K562 (cell line): ENCODE results near the gene PLEKHA8. TPM values are rescaled to one million over a fixed set of nuclear protein-coding genes. Genes with fewer than 3 reads are reported as not detected.

Source experiments
- ATAC-seq: fragments of 200-7000 bp; cut with Tn5 transposase; 3 replicates; pipeline ENCODE4 v1.9.1; 2020; ENCODE audit warnings: moderate library complexity
- BruUV-seq: library from RNA; stranded (reverse); fragments of 400-500 nt; replicated peaks from 2 replicates; lab custom pipeline; 2021; lab: Mats Ljungman, UMichigan
- CTCF ChIA-PET: fragments of 300-600 bp; formaldehyde crosslinking; extraction: SDS; loops from one replicate; lab custom pipeline; 2021; ENCODE audit warnings: low intra/inter-chr PET ratio; lab: Yijun Ruan, JAX
- POLR2A ChIA-PET: fragments of 300-600, 350-650 bp; sonication (Branson Sonifier 250); formaldehyde crosslinking; extraction: SDS; loops from one replicate; lab custom pipeline; 2021; ENCODE audit warnings: antibody characterized with exemption, inconsistent platforms; lab: Yijun Ruan, JAX
- DNase-seq, 4 experiments: peaks; one replicate each; pipeline versions ENCODE4 v3.0.0 to v3.0.0-alpha.2; 2011 to 2018; ENCODE audit warnings: low spot score in 3 of 4, mixed read lengths in 3 of 4; ENCODE audit errors: extremely low read depth in 1 of 4
- FAIRE-seq: peaks from 2 replicates; lab custom pipeline; 2011; peaks lifted over from hg19 to GRCh38; lab: Jason Lieb, UNC
- H2AFZ ChIP-seq: 2 replicates; pipeline ENCODE4 v1.6.0; 2011; ENCODE audit warnings: low read depth, low read length, control low read depth, inconsistent platforms
- H3K27ac ChIP-seq: fragments of 200-600 bp; 3 replicates; pipeline ENCODE4 v1.8.0; 2011; ENCODE audit warnings: low read depth, mild to moderate bottlenecking, control low read depth, inconsistent platforms, low read length, moderate library complexity, mixed read lengths; ENCODE audit errors: extremely low read depth
- H3K27me3 ChIP-seq, 2 experiments: fragments of 300-600 bp in 1 of 2; 2 replicates in 1 of 2; 3 replicates in 1 of 2; pipeline versions ENCODE4 v1.6.0 to v1.8.0; 2011; ENCODE audit warnings: inconsistent platforms in 2 of 2, low read length in 2 of 2, mild to moderate bottlenecking in 1 of 2, mixed read lengths in 1 of 2, moderate library complexity in 1 of 2; ENCODE audit not compliant: control insufficient read depth in 2 of 2, insufficient read depth in 2 of 2
- H3K36me3 ChIP-seq: fragments of 300-600 bp; 3 replicates; pipeline ENCODE4 v1.8.0; 2011; ENCODE audit warnings: mild to moderate bottlenecking, low read length, inconsistent platforms; ENCODE audit not compliant: control insufficient read depth, insufficient read depth
- H3K4me1 ChIP-seq, 2 experiments: fragments of 200-600 bp in 1 of 2; replicated peaks in 1 of 2; 2 replicates in 1 of 2; 3 replicates in 1 of 2; pipeline versions ENCODE4 v1.5.1 to v1.8.0; 2011; ENCODE audit warnings: inconsistent platforms in 2 of 2, low read length in 2 of 2, mild to moderate bottlenecking in 1 of 2, mixed read lengths in 1 of 2, moderate library complexity in 1 of 2; ENCODE audit not compliant: control insufficient read depth in 2 of 2, insufficient read depth in 2 of 2
- H3K4me2 ChIP-seq: 2 replicates; pipeline ENCODE4 v1.6.1; 2011; ENCODE audit warnings: low read length, control low read depth, inconsistent platforms, mixed read lengths; ENCODE audit not compliant: insufficient read depth
- H3K4me3 ChIP-seq: fragments of 200-600 bp; sonication (generic), shearing (Covaris generic); 2 replicates; pipeline ENCODE4 v1.5.1; 2016; ENCODE audit warnings: control low read depth, inconsistent platforms
- H3K79me2 ChIP-seq: fragments of 200-600 bp; 3 replicates; pipeline ENCODE4 v1.8.0; 2011; ENCODE audit warnings: low read length, inconsistent platforms; ENCODE audit not compliant: control insufficient read depth, insufficient read depth
- H3K9ac ChIP-seq, 2 experiments: 2 replicates each; pipeline versions ENCODE4 v1.6.0 to v1.6.1; 2011; ENCODE audit warnings: low read depth in 2 of 2, low read length in 2 of 2, control low read depth in 1 of 2, inconsistent platforms in 1 of 2, mild to moderate bottlenecking in 1 of 2, mixed read lengths in 1 of 2; ENCODE audit not compliant: insufficient read depth in 1 of 2
- H3K9me1 ChIP-seq: one replicate; pipeline ENCODE4 v1.6.0; 2011; ENCODE audit warnings: inconsistent platforms, mild to moderate bottlenecking, low read length, moderate library complexity; ENCODE audit not compliant: control insufficient read depth, insufficient read depth
- H3K9me3 ChIP-seq: replicated peaks from 2 replicates; pipeline ENCODE4 v1.5.1; 2011; ENCODE audit warnings: low read depth, low read length, inconsistent platforms; ENCODE audit not compliant: control insufficient read depth, insufficient read depth
- H4K20me1 ChIP-seq: replicated peaks from 2 replicates; pipeline ENCODE4 v1.6.1; 2011; ENCODE audit warnings: low read length, inconsistent platforms, mixed read lengths; ENCODE audit not compliant: control insufficient read depth, insufficient read depth
- CBFA2T3 ChIP-seq: fragments of 450-650 bp; IDR thresholded peaks from 2 replicates; pipeline ENCODE4 v1.6.1; 2017
- COPS2 ChIP-seq: fragments of 450-650 bp; conservative IDR thresholded peaks from 2 replicates; pipeline ENCODE4 v1.6.1; 2016; ENCODE audit warnings: mild to moderate bottlenecking, moderate library complexity
- GATAD2B ChIP-seq: fragments of 450-650 bp; IDR thresholded peaks from 2 replicates; pipeline ENCODE4 v1.6.1; 2017; ENCODE audit warnings: mild to moderate bottlenecking, borderline replicate concordance
- HDGF ChIP-seq: fragments of 450-650 bp; IDR thresholded peaks from 2 replicates; pipeline ENCODE4 v1.6.1; 2016
- NR2C1 ChIP-seq, 2 experiments: fragments of 450-650 bp; IDR thresholded peaks; 2 replicates each; pipeline ENCODE4 v1.6.1; 2017; ENCODE audit warnings: mild to moderate bottlenecking in 2 of 2, antibody characterized with exemption in 1 of 2, inconsistent platforms in 1 of 2, missing compliant biosample characterization in 1 of 2, missing genetic modification characterization in 1 of 2
- POLR3A ChIP-seq: IDR thresholded peaks from 2 replicates; pipeline ENCODE4 v1.6.1; 2011; ENCODE audit warnings: borderline replicate concordance, mild to moderate bottlenecking, moderate library complexity; ENCODE audit not compliant: insufficient read length, insufficient read depth; ENCODE audit errors: extremely low read depth
- SETDB1 ChIP-seq: IDR thresholded peaks from one replicate; pipeline ENCODE4 v1.6.1; 2012; ENCODE audit warnings: low read length, control low read depth, inconsistent platforms
- SMAD1 ChIP-seq: fragments of 150-350 bp; IDR thresholded peaks from 2 replicates; pipeline ENCODE4 v1.6.1; 2014; ENCODE audit warnings: low read length, low read depth; ENCODE audit not compliant: partially characterized antibody
- SMARCA4 ChIP-seq: fragments of 450-650 bp; IDR thresholded peaks from 2 replicates; pipeline ENCODE4 v1.6.1; 2016
- ZNF165 ChIP-seq: fragments of 250-450 bp; sonication (Bioruptor Pico); IDR thresholded peaks from 2 replicates; pipeline ENCODE4 v1.4.0; 2020; ENCODE audit warnings: borderline replicate concordance
- in situ Hi-C: fragments of 300-500 bp; cut with MboI; formaldehyde crosslinking; loops from 4 replicates; pipeline ENCODE4 v1.15.0; 2018; ENCODE audit warnings: inconsistent platforms, mixed read lengths
- intact Hi-C: fragments of 100-400 bp; cut with micrococcal nuclease; formaldehyde crosslinking; loops from 2 replicates; pipeline ENCODE4 v1.14.2; 2022
- polyA plus RNA-seq, 8 experiments: library from polyadenylated mRNA; depleted of rRNA in 4 of 8; stranded (reverse) in 5 of 8; unstranded in 3 of 8; fragments of >200 nt; fragmentation: Nextera tagmentation in 2 of 8; fragmentation: Illumina TruSeq in 1 of 8; extraction: Ambion mirVana in 2 of 8; extraction: Trizol in 1 of 8; gene quantifications; 2 replicates each; pipeline versions ENCODE4 v1.2.1 to v1.2.3, GENCODE V29; 2011 to 2014; ENCODE audit warnings: inconsistent platforms in 1 of 8, missing spikeins in 1 of 8
- total RNA-seq, 7 experiments: library from RNA; depleted of rRNA in 6 of 7; stranded (reverse); fragments of >200 nt in 6 of 7; fragmentation: Illumina TruSeq in 2 of 7; extraction: Trizol in 2 of 7; gene quantifications; 2 replicates each; pipeline versions ENCODE4 v1.2.1 to v1.2.3, GENCODE V29; 2011 to 2021; ENCODE audit warnings: low replicate concordance in 1 of 7
- TF ChIP-seq, protein P1 (sequence below): fragments of 150-350 bp; IDR thresholded peaks from 2 replicates; pipeline ENCODE4 v1.6.1; 2014; ENCODE audit warnings: low read depth, mild to moderate bottlenecking, low read length, borderline replicate concordance
- TF ChIP-seq, protein P2 (sequence below): sonication (generic); formaldehyde crosslinking; IDR thresholded peaks from 2 replicates; pipeline ENCODE4 v1.8.1; 2023; ENCODE audit warnings: mild to moderate bottlenecking, missing genetic modification reagents
- TF ChIP-seq, protein P3 (sequence below): fragments of 250-450 bp; sonication (Bioruptor Pico); IDR thresholded peaks from 2 replicates; pipeline ENCODE4 v1.4.0; 2020

Gene PLEKHA8
- total and polyA plus RNA-seq, 9 of the 15 experiments (the other 6 are each of a cell fraction or from before 2014, with no cell fraction given): 3.2 to 16.3 (median 11.8) TPM

DNA sequence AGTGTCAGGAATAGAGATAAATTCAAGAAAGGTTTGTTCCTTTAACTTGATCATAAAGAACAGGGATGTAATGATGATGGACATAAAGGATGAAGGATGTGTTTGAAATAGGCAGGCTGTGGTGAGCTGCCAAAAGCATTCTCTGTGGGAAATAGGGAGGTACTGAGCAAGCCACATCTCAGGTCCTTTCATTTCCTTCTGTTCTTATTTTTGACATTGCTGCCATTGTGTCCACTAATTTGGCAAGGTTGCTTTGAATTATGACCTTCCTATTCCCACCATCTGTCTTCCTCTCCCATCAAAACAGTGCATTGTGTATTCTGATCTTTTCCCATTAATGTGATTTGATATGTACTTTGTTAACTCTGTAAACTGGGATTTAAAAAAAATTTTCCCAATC is 48.1 kb upstream of the PLEKHA8 start:
- Histone ChIP-seq H4K20me1 (no peaks in the 10 kb centered on the region), H3K4me1 (no peaks in the 10 kb centered on the region), H3K4me3 (no peak overlapping the region), H3K36me3 (no peaks in the 10 kb centered on the region), H3K9me1 (no peaks in the 10 kb centered on the region), H3K27ac (no peak overlapping the region), H3K27me3 (peaks cover 0 to 6% of the 10 kb centered on the region in 2 experiments; a peak in 2 of 5 replicates), H3K4me2 (no peak overlapping the region), H2AFZ (no peak overlapping the region), H3K79me2 (no peaks in the 10 kb centered on the region), H3K9ac (no peak overlapping the region), H3K9me3 (no peaks in the 10 kb centered on the region)
- in situ Hi-C loops: no loop called here
- DNase-seq (no peak), FAIRE-seq (no peak), ATAC-seq (no peak)
- POLR2A ChIA-PET: no interaction called here
- CTCF ChIA-PET: no interaction called here
- BruUV-seq: no TSS peak
- intact Hi-C loops: no loop called here
- no peak for TF ChIP-seq SMAD1
- no peak for TF ChIP-seq SMARCA4
- TF ChIP-seq GATAD2B: no peak
- TF ChIP-seq NR2C1 (IDR thresholded peaks at IDR 0.05): no peak
- TF ChIP-seq NR2C1 (tag; IDR thresholded peaks at IDR 0.05): no peak
- no peak for TF ChIP-seq ZNF165 (CRISPR knock-in tag)
- TF ChIP-seq, protein P1, sequence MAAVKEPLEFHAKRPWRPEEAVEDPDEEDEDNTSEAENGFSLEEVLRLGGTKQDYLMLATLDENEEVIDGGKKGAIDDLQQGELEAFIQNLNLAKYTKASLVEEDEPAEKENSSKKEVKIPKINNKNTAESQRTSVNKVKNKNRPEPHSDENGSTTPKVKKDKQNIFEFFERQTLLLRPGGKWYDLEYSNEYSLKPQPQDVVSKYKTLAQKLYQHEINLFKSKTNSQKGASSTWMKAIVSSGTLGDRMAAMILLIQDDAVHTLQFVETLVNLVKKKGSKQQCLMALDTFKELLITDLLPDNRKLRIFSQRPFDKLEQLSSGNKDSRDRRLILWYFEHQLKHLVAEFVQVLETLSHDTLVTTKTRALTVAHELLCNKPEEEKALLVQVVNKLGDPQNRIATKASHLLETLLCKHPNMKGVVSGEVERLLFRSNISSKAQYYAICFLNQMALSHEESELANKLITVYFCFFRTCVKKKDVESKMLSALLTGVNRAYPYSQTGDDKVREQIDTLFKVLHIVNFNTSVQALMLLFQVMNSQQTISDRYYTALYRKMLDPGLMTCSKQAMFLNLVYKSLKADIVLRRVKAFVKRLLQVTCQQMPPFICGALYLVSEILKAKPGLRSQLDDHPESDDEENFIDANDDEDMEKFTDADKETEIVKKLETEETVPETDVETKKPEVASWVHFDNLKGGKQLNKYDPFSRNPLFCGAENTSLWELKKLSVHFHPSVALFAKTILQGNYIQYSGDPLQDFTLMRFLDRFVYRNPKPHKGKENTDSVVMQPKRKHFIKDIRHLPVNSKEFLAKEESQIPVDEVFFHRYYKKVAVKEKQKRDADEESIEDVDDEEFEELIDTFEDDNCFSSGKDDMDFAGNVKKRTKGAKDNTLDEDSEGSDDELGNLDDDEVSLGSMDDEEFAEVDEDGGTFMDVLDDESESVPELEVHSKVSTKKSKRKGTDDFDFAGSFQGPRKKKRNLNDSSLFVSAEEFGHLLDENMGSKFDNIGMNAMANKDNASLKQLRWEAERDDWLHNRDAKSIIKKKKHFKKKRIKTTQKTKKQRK: no peak
- TF ChIP-seq CBFA2T3: no peak
- no peak for TF ChIP-seq SETDB1
- TF ChIP-seq, protein P2, sequence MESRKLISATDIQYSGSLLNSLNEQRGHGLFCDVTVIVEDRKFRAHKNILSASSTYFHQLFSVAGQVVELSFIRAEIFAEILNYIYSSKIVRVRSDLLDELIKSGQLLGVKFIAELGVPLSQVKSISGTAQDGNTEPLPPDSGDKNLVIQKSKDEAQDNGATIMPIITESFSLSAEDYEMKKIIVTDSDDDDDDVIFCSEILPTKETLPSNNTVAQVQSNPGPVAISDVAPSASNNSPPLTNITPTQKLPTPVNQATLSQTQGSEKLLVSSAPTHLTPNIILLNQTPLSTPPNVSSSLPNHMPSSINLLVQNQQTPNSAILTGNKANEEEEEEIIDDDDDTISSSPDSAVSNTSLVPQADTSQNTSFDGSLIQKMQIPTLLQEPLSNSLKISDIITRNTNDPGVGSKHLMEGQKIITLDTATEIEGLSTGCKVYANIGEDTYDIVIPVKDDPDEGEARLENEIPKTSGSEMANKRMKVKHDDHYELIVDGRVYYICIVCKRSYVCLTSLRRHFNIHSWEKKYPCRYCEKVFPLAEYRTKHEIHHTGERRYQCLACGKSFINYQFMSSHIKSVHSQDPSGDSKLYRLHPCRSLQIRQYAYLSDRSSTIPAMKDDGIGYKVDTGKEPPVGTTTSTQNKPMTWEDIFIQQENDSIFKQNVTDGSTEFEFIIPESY (CRISPR knock-in tag): no peak
- TF ChIP-seq, protein P3, sequence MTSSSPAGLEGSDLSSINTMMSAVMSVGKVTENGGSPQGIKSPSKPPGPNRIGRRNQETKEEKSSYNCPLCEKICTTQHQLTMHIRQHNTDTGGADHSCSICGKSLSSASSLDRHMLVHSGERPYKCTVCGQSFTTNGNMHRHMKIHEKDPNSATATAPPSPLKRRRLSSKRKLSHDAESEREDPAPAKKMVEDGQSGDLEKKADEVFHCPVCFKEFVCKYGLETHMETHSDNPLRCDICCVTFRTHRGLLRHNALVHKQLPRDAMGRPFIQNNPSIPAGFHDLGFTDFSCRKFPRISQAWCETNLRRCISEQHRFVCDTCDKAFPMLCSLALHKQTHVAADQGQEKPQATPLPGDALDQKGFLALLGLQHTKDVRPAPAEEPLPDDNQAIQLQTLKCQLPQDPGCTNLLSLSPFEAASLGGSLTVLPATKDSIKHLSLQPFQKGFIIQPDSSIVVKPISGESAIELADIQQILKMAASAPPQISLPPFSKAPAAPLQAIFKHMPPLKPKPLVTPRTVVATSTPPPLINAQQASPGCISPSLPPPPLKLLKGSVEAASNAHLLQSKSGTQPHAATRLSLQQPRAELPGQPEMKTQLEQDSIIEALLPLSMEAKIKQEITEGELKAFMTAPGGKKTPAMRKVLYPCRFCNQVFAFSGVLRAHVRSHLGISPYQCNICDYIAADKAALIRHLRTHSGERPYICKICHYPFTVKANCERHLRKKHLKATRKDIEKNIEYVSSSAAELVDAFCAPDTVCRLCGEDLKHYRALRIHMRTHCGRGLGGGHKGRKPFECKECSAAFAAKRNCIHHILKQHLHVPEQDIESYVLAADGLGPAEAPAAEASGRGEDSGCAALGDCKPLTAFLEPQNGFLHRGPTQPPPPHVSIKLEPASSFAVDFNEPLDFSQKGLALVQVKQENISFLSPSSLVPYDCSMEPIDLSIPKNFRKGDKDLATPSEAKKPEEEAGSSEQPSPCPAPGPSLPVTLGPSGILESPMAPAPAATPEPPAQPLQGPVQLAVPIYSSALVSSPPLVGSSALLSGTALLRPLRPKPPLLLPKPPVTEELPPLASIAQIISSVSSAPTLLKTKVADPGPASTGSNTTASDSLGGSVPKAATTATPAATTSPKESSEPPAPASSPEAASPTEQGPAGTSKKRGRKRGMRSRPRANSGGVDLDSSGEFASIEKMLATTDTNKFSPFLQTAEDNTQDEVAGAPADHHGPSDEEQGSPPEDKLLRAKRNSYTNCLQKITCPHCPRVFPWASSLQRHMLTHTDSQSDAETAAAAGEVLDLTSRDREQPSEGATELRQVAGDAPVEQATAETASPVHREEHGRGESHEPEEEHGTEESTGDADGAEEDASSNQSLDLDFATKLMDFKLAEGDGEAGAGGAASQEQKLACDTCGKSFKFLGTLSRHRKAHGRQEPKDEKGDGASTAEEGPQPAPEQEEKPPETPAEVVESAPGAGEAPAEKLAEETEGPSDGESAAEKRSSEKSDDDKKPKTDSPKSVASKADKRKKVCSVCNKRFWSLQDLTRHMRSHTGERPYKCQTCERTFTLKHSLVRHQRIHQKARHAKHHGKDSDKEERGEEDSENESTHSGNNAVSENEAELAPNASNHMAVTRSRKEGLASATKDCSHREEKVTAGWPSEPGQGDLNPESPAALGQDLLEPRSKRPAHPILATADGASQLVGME (CRISPR knock-in tag): no peak
- no peak for TF ChIP-seq HDGF
- no peak for TF ChIP-seq POLR3A
- TF ChIP-seq COPS2: no peak
